Measurements from ENCODE around the gene MLPH.

MLPH gene

GRCh38 chr2:237513693-237514092 is 26.6 kb downstream of the MLPH start:
- DNase-seq: no peak
- Histone ChIP-seq H3K9me3 (ENCODE audit: insufficient read depth, low read depth, low read length) (peaks cover 2% of the 10 kb centered on the region), H2AFZ (ENCODE audit: insufficient read depth, low read length, poor library complexity) (no peak overlapping the region), H2BK120ac (ENCODE audit: insufficient read depth, low read length, poor library complexity) (no peak overlapping the region), H3K79me2 (ENCODE audit: control insufficient read depth, insufficient read depth, low read length, poor library complexity) (no peaks in the 10 kb centered on the region), H3K14ac (ENCODE audit: low read length) (no peak overlapping the region), H3K4me1 (ENCODE audit: control insufficient read depth in 1 of 2, insufficient read depth in 2 of 2, low read length in 2 of 2) (no peaks in the 10 kb centered on the region), H3K23ac (ENCODE audit: low read length) (no peak overlapping the region), H3K4ac (ENCODE audit: low read depth, low read length) (no peak overlapping the region), H2AK5ac (ENCODE audit: low read length) (no peak overlapping the region), H4K12ac (ENCODE audit: low read depth, low read length) (no peak overlapping the region), H2BK5ac (ENCODE audit: low read depth, low read length, poor library complexity) (no peak overlapping the region), H3K27ac (ENCODE audit: low read depth, low read length) (no peak overlapping the region), H3K36me3 (ENCODE audit: control insufficient read depth in 1 of 2, insufficient read depth in 2 of 2, low read length in 2 of 2) (no peaks in the 10 kb centered on the region), H2BK12ac (ENCODE audit: low read length) (no peak overlapping the region), H4K8ac (ENCODE audit: low read depth, low read length) (no peak overlapping the region), H3K79me1 (ENCODE audit: low read length) (no peaks in the 10 kb centered on the region), H3K9ac (ENCODE audit: low read length) (no peak overlapping the region), H3K27me3 (ENCODE audit: insufficient read depth, low read length) (no peaks in the 10 kb centered on the region), H3K4me2 (ENCODE audit: low read length) (no peak overlapping the region), H3K18ac (ENCODE audit: low read length) (no peak overlapping the region), H3K4me3 (ENCODE audit: low read depth, low read length) (no peak overlapping the region), H4K91ac (ENCODE audit: low read depth, low read length) (no peak overlapping the region)
- no CpG with 5 or more reads among the region's 9 CpGs for WGBS (ENCODE audit: extremely low coverage, insufficient coverage, insufficient read length)

GRCh38 chr2:237514474-237515130 is 27.6 kb downstream of the MLPH start:
- Histone ChIP-seq H3K36me3 (ENCODE audit: control insufficient read depth in 1 of 2, insufficient read depth in 2 of 2, low read length in 2 of 2) (no peaks in the 10 kb centered on the region), H3K4me1 (ENCODE audit: control insufficient read depth in 1 of 2, insufficient read depth in 2 of 2, low read length in 2 of 2) (no peaks in the 10 kb centered on the region), H3K18ac (ENCODE audit: low read length) (no peak overlapping the region), H3K4me2 (ENCODE audit: low read length) (no peak overlapping the region), H4K12ac (ENCODE audit: low read depth, low read length) (no peak overlapping the region), H3K9ac (ENCODE audit: low read length) (no peak overlapping the region), H3K9me3 (ENCODE audit: insufficient read depth, low read depth, low read length) (peaks cover 2% of the 10 kb centered on the region), H2AFZ (ENCODE audit: insufficient read depth, low read length, poor library complexity) (no peak overlapping the region), H3K79me1 (ENCODE audit: low read length) (no peaks in the 10 kb centered on the region), H3K27ac (ENCODE audit: low read depth, low read length) (no peak overlapping the region), H2BK5ac (ENCODE audit: low read depth, low read length, poor library complexity) (no peak overlapping the region), H3K4me3 (ENCODE audit: low read depth, low read length) (no peak overlapping the region), H3K23ac (ENCODE audit: low read length) (no peak overlapping the region), H3K79me2 (ENCODE audit: control insufficient read depth, insufficient read depth, low read length, poor library complexity) (no peaks in the 10 kb centered on the region), H2AK5ac (ENCODE audit: low read length) (no peak overlapping the region), H3K27me3 (ENCODE audit: insufficient read depth, low read length) (no peaks in the 10 kb centered on the region), H3K14ac (ENCODE audit: low read length) (no peak overlapping the region), H3K4ac (ENCODE audit: low read depth, low read length) (no peak overlapping the region), H2BK12ac (ENCODE audit: low read length) (no peak overlapping the region), H2BK120ac (ENCODE audit: insufficient read depth, low read length, poor library complexity) (no peak overlapping the region), H4K91ac (ENCODE audit: low read depth, low read length) (no peak overlapping the region), H4K8ac (ENCODE audit: low read depth, low read length) (no peak overlapping the region)
- no CpG with 5 or more reads among the region's 6 CpGs for WGBS (ENCODE audit: extremely low coverage, insufficient coverage, insufficient read length)
- DNase-seq: no peak

- no peak overlapping the region for H3K18ac ChIP-seq (ENCODE audit: low read length)
Observed at GRCh38 chr2:237515166-237515565, 28.1 kb downstream of the MLPH start.

GRCh38 chr2:237515621-237516275 is 28.7 kb downstream of the MLPH start:
- no peaks in the 10 kb centered on the region for H3K36me3 ChIP-seq (ENCODE audit: control insufficient read depth in 1 of 2, insufficient read depth in 2 of 2, low read length in 2 of 2)
- peaks cover 5% of the 10 kb centered on the region for H3K9me3 ChIP-seq (ENCODE audit: insufficient read depth, low read depth, low read length)
- H3K9ac ChIP-seq (ENCODE audit: low read length): no peak overlapping the region
- no peak overlapping the region for H2BK5ac ChIP-seq (ENCODE audit: low read depth, low read length, poor library complexity)
- H3K23ac ChIP-seq (ENCODE audit: low read length): no peak overlapping the region
- no peak overlapping the region for H3K4me3 ChIP-seq (ENCODE audit: low read depth, low read length)
- no peak overlapping the region for H2BK12ac ChIP-seq (ENCODE audit: low read length)
- H3K4ac ChIP-seq (ENCODE audit: low read depth, low read length): no peak overlapping the region
- no peaks in the 10 kb centered on the region for H3K27me3 ChIP-seq (ENCODE audit: insufficient read depth, low read length)
- no peak overlapping the region for H2AK5ac ChIP-seq (ENCODE audit: low read length)
- H2BK120ac ChIP-seq (ENCODE audit: insufficient read depth, low read length, poor library complexity): no peak overlapping the region
- H4K91ac ChIP-seq (ENCODE audit: low read depth, low read length): no peak overlapping the region
- no peak overlapping the region for H3K18ac ChIP-seq (ENCODE audit: low read length)
- H3K79me2 ChIP-seq (ENCODE audit: control insufficient read depth, insufficient read depth, low read length, poor library complexity): no peaks in the 10 kb centered on the region
- H2AFZ ChIP-seq (ENCODE audit: insufficient read depth, low read length, poor library complexity): no peak overlapping the region
- no peak for DNase-seq
- no CpG with 5 or more reads among the region's 6 CpGs for WGBS (ENCODE audit: extremely low coverage, insufficient coverage, insufficient read length)
- H3K14ac ChIP-seq (ENCODE audit: low read length): no peak overlapping the region
- no peak overlapping the region for H4K8ac ChIP-seq (ENCODE audit: low read depth, low read length)
- H4K12ac ChIP-seq (ENCODE audit: low read depth, low read length): no peak overlapping the region
- no peak overlapping the region for H3K4me2 ChIP-seq (ENCODE audit: low read length)
- no peak overlapping the region for H3K27ac ChIP-seq (ENCODE audit: low read depth, low read length)
- H3K79me1 ChIP-seq (ENCODE audit: low read length): no peaks in the 10 kb centered on the region
- no peaks in the 10 kb centered on the region for H3K4me1 ChIP-seq (ENCODE audit: control insufficient read depth in 1 of 2, insufficient read depth in 2 of 2, low read length in 2 of 2)

More at GRCh38 chr2:237515166-237515565, 28.1 kb downstream of the MLPH start:
- H2AFZ ChIP-seq (ENCODE audit: insufficient read depth, low read length, poor library complexity): no peak overlapping the region
- H3K14ac ChIP-seq (ENCODE audit: low read length): no peak overlapping the region
- H3K79me2 ChIP-seq (ENCODE audit: control insufficient read depth, insufficient read depth, low read length, poor library complexity): no peaks in the 10 kb centered on the region
- H2AK5ac ChIP-seq (ENCODE audit: low read length): no peak overlapping the region
- no peak overlapping the region for H2BK5ac ChIP-seq (ENCODE audit: low read depth, low read length, poor library complexity)
- no peak overlapping the region for H4K12ac ChIP-seq (ENCODE audit: low read depth, low read length)
- no peak overlapping the region for H3K9ac ChIP-seq (ENCODE audit: low read length)
- H3K4ac ChIP-seq (ENCODE audit: low read depth, low read length): no peak overlapping the region
- no CpG with 5 or more reads among the region's 16 CpGs for WGBS (ENCODE audit: extremely low coverage, insufficient coverage, insufficient read length)
- H3K9me3 ChIP-seq (ENCODE audit: insufficient read depth, low read depth, low read length): peaks cover 5% of the 10 kb centered on the region
- H3K79me1 ChIP-seq (ENCODE audit: low read length): no peaks in the 10 kb centered on the region
- no peak overlapping the region for H4K8ac ChIP-seq (ENCODE audit: low read depth, low read length)
- no peak overlapping the region for H3K27ac ChIP-seq (ENCODE audit: low read depth, low read length)
- no peak overlapping the region for H4K91ac ChIP-seq (ENCODE audit: low read depth, low read length)
- no peaks in the 10 kb centered on the region for H3K36me3 ChIP-seq (ENCODE audit: control insufficient read depth in 1 of 2, insufficient read depth in 2 of 2, low read length in 2 of 2)
- DNase-seq: no peak
- H3K23ac ChIP-seq (ENCODE audit: low read length): no peak overlapping the region
- no peak overlapping the region for H3K4me3 ChIP-seq (ENCODE audit: low read depth, low read length)
- no peaks in the 10 kb centered on the region for H3K4me1 ChIP-seq (ENCODE audit: control insufficient read depth in 1 of 2, insufficient read depth in 2 of 2, low read length in 2 of 2)
- H2BK120ac ChIP-seq (ENCODE audit: insufficient read depth, low read length, poor library complexity): no peak overlapping the region
- H3K27me3 ChIP-seq (ENCODE audit: insufficient read depth, low read length): no peaks in the 10 kb centered on the region
- no peak overlapping the region for H3K4me2 ChIP-seq (ENCODE audit: low read length)
- H2BK12ac ChIP-seq (ENCODE audit: low read length): no peak overlapping the region
